Measurements from ENCODE around the gene USH2A. TPM values are rescaled to one million over a fixed set of nuclear protein-coding genes. Genes with fewer than 3 reads are reported as not detected.

Gene USH2A
- total RNA-seq, 1 donor = under 0.01 TPM

GRCh38 chr1:216144661-216145450 lies 278.4 kb downstream of the USH2A start:
- no peak overlapping the region for H3K4me3 ChIP-seq (ENCODE audit: low read depth, low read length)
- no peak for DNase-seq (ENCODE audit: low read depth)
- TF ChIP-seq, protein P1, sequence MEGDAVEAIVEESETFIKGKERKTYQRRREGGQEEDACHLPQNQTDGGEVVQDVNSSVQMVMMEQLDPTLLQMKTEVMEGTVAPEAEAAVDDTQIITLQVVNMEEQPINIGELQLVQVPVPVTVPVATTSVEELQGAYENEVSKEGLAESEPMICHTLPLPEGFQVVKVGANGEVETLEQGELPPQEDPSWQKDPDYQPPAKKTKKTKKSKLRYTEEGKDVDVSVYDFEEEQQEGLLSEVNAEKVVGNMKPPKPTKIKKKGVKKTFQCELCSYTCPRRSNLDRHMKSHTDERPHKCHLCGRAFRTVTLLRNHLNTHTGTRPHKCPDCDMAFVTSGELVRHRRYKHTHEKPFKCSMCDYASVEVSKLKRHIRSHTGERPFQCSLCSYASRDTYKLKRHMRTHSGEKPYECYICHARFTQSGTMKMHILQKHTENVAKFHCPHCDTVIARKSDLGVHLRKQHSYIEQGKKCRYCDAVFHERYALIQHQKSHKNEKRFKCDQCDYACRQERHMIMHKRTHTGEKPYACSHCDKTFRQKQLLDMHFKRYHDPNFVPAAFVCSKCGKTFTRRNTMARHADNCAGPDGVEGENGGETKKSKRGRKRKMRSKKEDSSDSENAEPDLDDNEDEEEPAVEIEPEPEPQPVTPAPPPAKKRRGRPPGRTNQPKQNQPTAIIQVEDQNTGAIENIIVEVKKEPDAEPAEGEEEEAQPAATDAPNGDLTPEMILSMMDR (IDR thresholded peaks at IDR 0.05; ENCODE audit: insufficient read depth, low read depth, low read length) = no peak

DNA sequence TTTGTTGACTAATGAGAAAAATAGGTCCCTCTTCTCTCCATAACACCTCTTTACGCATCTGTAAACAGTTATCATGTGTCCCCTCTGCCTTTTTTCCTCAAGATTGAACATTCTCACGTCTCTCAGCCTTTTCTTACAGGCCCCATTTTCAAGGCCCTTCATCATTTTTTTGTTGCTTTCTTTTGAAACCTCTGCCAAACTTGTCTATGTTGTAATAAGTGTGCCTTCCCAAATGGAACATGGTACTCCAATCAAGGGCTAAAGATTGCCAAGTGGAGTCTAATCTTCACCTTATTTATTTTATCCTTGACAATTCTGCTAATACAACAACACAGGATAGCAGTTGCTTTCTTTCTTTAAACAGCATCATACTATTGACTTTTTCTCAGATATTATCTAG lies 280.3 kb downstream of the USH2A start:
- no peak for DNase-seq (ENCODE audit: low read depth)
- no peak overlapping the region for H3K4me3 ChIP-seq (ENCODE audit: low read depth, low read length)
- TF ChIP-seq, protein P1 (IDR thresholded peaks at IDR 0.05; ENCODE audit: insufficient read depth, low read depth, low read length) = no peak

DNA sequence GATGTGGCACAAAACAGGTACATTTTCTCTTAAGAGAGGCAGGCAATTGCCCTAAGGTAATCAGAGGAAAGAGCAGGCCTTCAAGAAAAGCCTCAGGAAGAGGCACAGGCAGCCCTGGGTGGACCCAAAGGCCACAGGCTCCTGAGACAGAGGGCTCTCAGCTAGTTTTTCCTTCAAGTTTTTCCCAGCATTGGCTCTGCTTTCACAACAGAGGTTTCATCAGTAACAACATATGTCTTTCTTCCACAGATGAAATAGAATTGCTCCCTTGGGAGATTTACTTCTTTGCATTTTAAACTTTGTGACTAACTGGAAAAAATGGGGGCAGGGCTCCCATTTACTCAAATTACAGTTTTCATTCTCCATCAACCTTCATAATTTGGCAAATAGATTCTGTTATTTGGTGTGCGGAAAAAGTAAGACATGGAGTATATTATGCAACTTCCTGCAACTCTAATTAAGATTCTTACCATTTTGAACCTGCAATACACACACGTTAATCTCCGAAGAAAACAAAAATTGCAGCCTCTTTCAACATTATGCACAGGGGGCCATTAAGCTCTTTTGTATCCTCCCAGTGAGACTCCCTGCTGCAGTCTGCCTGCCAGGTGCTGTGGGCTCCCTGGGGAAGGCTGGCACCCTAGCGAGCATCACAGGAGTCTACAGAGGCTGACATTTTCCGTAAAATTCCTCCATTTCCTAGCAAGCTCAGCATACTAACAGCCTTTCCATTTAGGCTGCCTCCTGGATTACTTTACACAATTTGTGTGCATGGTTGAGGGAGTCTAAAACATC lies 282.3 kb downstream of the USH2A start:
- TF ChIP-seq, protein P1 (IDR thresholded peaks at IDR 0.05; ENCODE audit: insufficient read depth, low read depth, low read length) = no peak
- H3K4me3 ChIP-seq (ENCODE audit: low read depth, low read length) = no peak overlapping the region
- no peak for DNase-seq (ENCODE audit: low read depth)

GRCh38 chr1:216124192-216124781 lies 299.0 kb downstream of the USH2A start:
- DNase-seq (ENCODE audit: low read depth) = no peak
- no peak overlapping the region for H3K4me3 ChIP-seq (ENCODE audit: low read depth, low read length)
- TF ChIP-seq, protein P1 (IDR thresholded peaks at IDR 0.05; ENCODE audit: insufficient read depth, low read depth, low read length) = no peak

DNA sequence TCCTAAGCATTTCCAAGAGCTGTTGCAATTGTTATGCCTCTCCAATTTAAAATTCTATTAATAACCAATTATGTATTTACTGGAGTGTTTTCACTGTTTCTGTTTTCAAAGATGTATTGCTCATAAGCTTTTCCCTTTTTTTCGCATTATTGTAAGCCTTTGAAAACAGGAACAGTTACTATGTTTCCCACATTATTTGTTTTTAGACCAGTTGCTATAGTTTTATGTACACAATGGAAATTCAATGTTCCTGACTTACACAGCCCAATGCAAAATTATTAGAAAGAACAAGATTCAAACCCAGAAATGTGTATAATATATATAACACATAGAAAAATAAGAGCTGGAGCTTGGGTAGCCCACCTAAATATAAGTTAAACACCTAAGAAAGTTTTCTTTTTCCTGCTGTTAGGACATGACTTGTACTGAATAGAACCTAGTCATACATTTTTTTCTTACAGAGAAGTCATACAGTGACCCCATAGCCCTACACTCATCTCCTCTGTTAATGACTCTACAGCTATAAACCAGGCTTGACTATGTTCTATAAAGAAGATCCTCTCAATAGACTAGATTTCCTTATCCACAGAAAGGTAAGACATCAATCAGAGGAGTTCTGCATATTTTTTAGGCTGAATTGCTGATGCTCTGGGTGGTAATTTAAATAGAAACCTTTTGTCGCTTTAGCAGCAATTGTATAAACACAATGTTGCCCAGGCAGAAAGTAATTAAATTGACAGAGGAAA lies 299.6 kb downstream of the USH2A start:
- TF ChIP-seq, protein P1 (IDR thresholded peaks at IDR 0.05; ENCODE audit: insufficient read depth, low read depth, low read length) = no peak
- DNase-seq (ENCODE audit: low read depth) = no peak
- no peak overlapping the region for H3K4me3 ChIP-seq (ENCODE audit: low read depth, low read length)

- TF ChIP-seq, protein P1 (IDR thresholded peaks at IDR 0.05; ENCODE audit: insufficient read depth, low read depth, low read length) = peak; percentile 38
- no peak overlapping the region for H3K4me3 ChIP-seq (ENCODE audit: low read depth, low read length)
- DNase-seq (ENCODE audit: low read depth) = peak; percentile 11
Observed at GRCh38 chr1:216119600-216119999, 303.6 kb downstream of the USH2A start.
